MCF 10A (cell line): Measurements from ENCODE around the gene PSMB1. TPM values are rescaled to one million over a fixed set of nuclear protein-coding genes. Genes with fewer than 3 reads are reported as not detected.

ENCODE experiments used
- BruUV-seq: library from RNA; stranded (reverse); fragments of 400-500 nt; replicated peaks from 2 replicates; lab custom pipeline; 2021; lab: Mats Ljungman, UMichigan
- CTCF ChIA-PET: fragments of 300-600 bp; sonication (Branson Sonifier 250); formaldehyde crosslinking; extraction: SDS; loops from one replicate; lab custom pipeline; 2021; ENCODE audit warnings: antibody characterized with exemption, inconsistent platforms; lab: Yijun Ruan, JAX
- POLR2A ChIA-PET: fragments of 300-600, 350-650 bp; sonication (Branson Sonifier 250); formaldehyde crosslinking; extraction: SDS; loops from one replicate; lab custom pipeline; 2020; ENCODE audit warnings: antibody characterized with exemption, inconsistent platforms; lab: Yijun Ruan, JAX
- DNase-seq: peaks from one replicate; pipeline ENCODE4 v3.0.0-alpha.2; 2018; ENCODE audit not compliant: unreplicated experiment
- H3K27ac Mint-ChIP-seq: one replicate; pipeline ENCODE4 v1.8.0; 2022; ENCODE audit warnings: mild to moderate bottlenecking, low read depth, mixed read lengths; ENCODE audit not compliant: unreplicated experiment
- H3K27me3 Mint-ChIP-seq: one replicate; pipeline ENCODE4 v1.8.0; 2022; ENCODE audit warnings: mixed read lengths; ENCODE audit not compliant: insufficient read depth, unreplicated experiment
- H3K36me3 Mint-ChIP-seq: one replicate; pipeline ENCODE4 v1.8.0; 2022; ENCODE audit warnings: mild to moderate bottlenecking, moderate library complexity, mixed read lengths; ENCODE audit not compliant: insufficient read depth, unreplicated experiment
- H3K4me1 Mint-ChIP-seq: one replicate; pipeline ENCODE4 v1.8.0; 2022; ENCODE audit warnings: mixed read lengths; ENCODE audit not compliant: insufficient read depth, unreplicated experiment
- H3K4me3 Mint-ChIP-seq: one replicate; pipeline ENCODE4 v1.8.0; 2022; ENCODE audit warnings: mild to moderate bottlenecking, moderate library complexity, mixed read lengths; ENCODE audit not compliant: unreplicated experiment
- H3K9me3 Mint-ChIP-seq: one replicate; pipeline ENCODE4 v1.8.0; 2022; ENCODE audit warnings: mixed read lengths; ENCODE audit not compliant: unreplicated experiment
- intact Hi-C: fragments of 100-400 bp; cut with micrococcal nuclease; formaldehyde crosslinking; loops from 2 replicates; pipeline ENCODE4 v1.14.1; 2022
- total RNA-seq: library from RNA; stranded (reverse); gene quantifications from 2 replicates; pipeline ENCODE4 v1.2.3, GENCODE V29; 2022
- TF ChIP-seq, protein P1 (sequence below): fragments of 200-600 bp; IDR thresholded peaks from one replicate; pipeline ENCODE4 v1.8.0; 2022; ENCODE audit warnings: antibody characterized with exemption, mild to moderate bottlenecking; ENCODE audit not compliant: unreplicated experiment

The PSMB1 gene
- total RNA-seq, 1 experiment from 2014 or later: 161 TPM

DNA sequence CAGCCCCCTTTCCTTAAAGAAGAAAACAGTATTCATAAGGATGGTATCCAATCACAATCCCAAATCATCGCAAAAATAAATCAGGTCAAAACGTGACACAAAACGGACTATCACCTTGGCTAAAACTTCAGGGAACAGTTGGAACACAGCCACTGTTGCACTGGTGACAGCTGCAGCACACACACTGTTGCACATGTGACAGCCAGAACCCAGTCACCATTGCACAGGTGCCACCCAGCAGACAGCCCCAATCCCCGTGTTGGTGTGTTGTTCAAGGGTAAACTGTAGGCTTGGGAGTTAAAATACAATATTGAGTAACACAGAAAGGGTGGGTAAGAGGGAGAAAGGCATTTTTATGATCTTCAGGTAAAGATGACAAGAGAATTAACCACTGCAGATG is 15.8 kb downstream of the PSMB1 start:
- POLR2A ChIA-PET: interaction anchor here (2.6 kb wide), 1 partner anchor 16 kb away, joined by 14 read pairs; the partner anchor contains the start of genes PSMB1 and TBP
- no TSS peak for BruUV-seq
- no peak for DNase-seq

DNA sequence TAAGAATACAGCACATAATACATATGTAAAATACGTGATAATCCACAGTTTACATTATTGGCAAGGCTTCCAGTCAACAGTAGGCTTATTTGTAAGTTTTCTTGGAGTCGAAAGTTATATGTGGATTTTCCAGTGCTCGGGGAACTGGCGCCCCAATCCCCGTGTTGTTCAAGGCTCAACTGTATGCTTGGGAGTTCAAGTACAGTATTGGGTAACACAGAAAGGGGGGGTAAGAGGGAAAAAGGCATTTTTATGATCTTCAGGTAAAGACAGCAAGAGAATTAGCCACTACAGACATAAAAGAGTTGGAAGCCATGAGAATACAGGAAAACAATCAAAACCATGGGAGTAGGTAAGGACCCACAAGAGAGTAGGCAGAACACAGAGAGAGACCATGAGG is 16.4 kb downstream of the PSMB1 start:
- no peak for DNase-seq
- H3K4me3 Mint-ChIP-seq: no peak overlapping the region
- H3K36me3 Mint-ChIP-seq: peaks cover 89% of the 10 kb centered on the region
- CTCF ChIA-PET: interaction anchor here (1.0 kb wide), 1 partner anchor 15 kb away, joined by 3 read pairs; no protein-coding TSS in a partner anchor
- no peaks in the 10 kb centered on the region for H3K9me3 Mint-ChIP-seq
- TF ChIP-seq, protein P1, sequence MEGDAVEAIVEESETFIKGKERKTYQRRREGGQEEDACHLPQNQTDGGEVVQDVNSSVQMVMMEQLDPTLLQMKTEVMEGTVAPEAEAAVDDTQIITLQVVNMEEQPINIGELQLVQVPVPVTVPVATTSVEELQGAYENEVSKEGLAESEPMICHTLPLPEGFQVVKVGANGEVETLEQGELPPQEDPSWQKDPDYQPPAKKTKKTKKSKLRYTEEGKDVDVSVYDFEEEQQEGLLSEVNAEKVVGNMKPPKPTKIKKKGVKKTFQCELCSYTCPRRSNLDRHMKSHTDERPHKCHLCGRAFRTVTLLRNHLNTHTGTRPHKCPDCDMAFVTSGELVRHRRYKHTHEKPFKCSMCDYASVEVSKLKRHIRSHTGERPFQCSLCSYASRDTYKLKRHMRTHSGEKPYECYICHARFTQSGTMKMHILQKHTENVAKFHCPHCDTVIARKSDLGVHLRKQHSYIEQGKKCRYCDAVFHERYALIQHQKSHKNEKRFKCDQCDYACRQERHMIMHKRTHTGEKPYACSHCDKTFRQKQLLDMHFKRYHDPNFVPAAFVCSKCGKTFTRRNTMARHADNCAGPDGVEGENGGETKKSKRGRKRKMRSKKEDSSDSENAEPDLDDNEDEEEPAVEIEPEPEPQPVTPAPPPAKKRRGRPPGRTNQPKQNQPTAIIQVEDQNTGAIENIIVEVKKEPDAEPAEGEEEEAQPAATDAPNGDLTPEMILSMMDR: no peak
- H3K27me3 Mint-ChIP-seq: no peaks in the 10 kb centered on the region
- no peaks in the 10 kb centered on the region for H3K4me1 Mint-ChIP-seq
- intact Hi-C loops: no loop called here
- BruUV-seq: no TSS peak
- H3K27ac Mint-ChIP-seq: no peak overlapping the region
- POLR2A ChIA-PET: interaction anchor here (2.6 kb wide), 1 partner anchor 16 kb away, joined by 14 read pairs; the partner anchor contains the start of genes PSMB1 and TBP

More for the DNA sequence above, 15.8 kb downstream of the PSMB1 start:
- peaks cover 95% of the 10 kb centered on the region for H3K36me3 Mint-ChIP-seq
- intact Hi-C loops: no loop called here
- no peaks in the 10 kb centered on the region for H3K9me3 Mint-ChIP-seq
- H3K27me3 Mint-ChIP-seq: no peaks in the 10 kb centered on the region
- no peak overlapping the region for H3K4me3 Mint-ChIP-seq
- TF ChIP-seq, protein P1: no peak
- no peaks in the 10 kb centered on the region for H3K4me1 Mint-ChIP-seq
- H3K27ac Mint-ChIP-seq: no peak overlapping the region
- CTCF ChIA-PET: interaction anchor here (1.0 to 5.4 kb wide), 3 partner anchors 8 to 748 kb away, joined by 3 to 30 read pairs (median 3); no protein-coding TSS in a partner anchor

DNA sequence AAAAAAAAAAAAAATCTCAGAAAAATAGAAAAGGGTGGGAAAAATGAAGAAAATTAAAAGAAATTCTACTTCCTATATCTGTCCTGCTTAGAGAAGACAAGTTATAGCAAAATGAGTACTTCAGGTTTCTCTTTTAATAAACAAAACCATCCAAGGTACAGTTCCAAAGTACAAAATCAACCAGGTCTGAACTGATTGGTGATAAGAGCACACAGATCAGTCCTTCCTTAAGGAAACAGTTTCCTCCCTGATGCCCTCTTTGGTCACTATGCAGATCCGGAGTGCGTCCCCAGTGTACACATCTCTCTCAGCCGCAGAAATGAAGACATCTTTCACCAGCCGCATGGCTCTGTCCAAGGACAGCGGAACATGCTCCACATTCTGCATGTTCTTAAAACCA is 18.1 kb downstream of the PSMB1 start:
- BruUV-seq: no TSS peak
- Mint-ChIP-seq H3K4me3 (no peak overlapping the region), H3K27me3 (no peaks in the 10 kb centered on the region), H3K36me3 (peaks cover 72% of the 10 kb centered on the region), H3K4me1 (no peaks in the 10 kb centered on the region), H3K9me3 (no peaks in the 10 kb centered on the region), H3K27ac (no peak overlapping the region)
- TF ChIP-seq, protein P1: no peak
- DNase-seq: no peak
- intact Hi-C loops: no loop called here
- ChIA-PET CTCF (no interaction called here), POLR2A (no interaction called here)

DNA sequence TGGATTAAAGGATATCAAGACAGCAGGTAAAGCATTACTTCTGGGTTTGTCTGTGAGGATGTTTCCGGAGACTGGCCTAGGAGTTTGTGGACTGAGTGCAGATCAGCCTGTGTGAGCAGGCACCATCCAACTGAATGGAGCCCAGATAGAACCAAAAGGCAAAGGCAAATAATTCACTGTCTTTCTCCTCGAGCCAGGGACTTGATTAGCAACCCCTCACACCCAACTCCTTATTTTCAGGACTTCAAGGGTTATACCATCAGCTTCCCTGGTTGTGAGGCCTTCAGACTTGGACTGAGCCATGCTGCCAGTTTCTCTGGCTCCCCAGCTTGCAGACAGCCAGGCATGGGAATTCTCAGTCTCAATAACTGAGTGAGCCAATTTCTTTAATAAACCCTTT is 19.3 kb downstream of the PSMB1 start:
- Mint-ChIP-seq H3K9me3 (no peaks in the 10 kb centered on the region), H3K36me3 (peaks cover 60% of the 10 kb centered on the region), H3K4me3 (no peak overlapping the region), H3K27ac (no peak overlapping the region), H3K27me3 (no peaks in the 10 kb centered on the region), H3K4me1 (no peaks in the 10 kb centered on the region)
- TF ChIP-seq, protein P1: no peak
- intact Hi-C loops: no loop called here
- ChIA-PET CTCF (interaction anchor here (0.9 to 1.0 kb wide), 2 partner anchors 702 to 721 kb away, joined by 3 to 4 read pairs; no protein-coding TSS in a partner anchor), POLR2A (interaction anchor here (2.7 kb wide), 1 partner anchor 19 kb away, joined by 17 read pairs; the partner anchor contains the start of genes PSMB1 and TBP)
- DNase-seq: no peak
- TSS peak; percentile 2 for BruUV-seq
